Testis (tissue), 3 donors: Measurements from ENCODE around the gene KIF1C. TPM values are rescaled to one million over a fixed set of nuclear protein-coding genes. Genes with fewer than 3 reads are reported as not detected.
"Not testable (repeated sequence)": the region's sequence is repeated elsewhere in the genome, so short reads cannot be mapped to it uniquely, and the experiment has no call there.

ENCODE experiments used
- DNase-seq: peaks from one replicate; pipeline ENCODE4 v3.0.0-alpha.2; 2019
- H3K27ac ChIP-seq, 2 donors: fragments of 200-600 bp; sonication (generic); one replicate each; pipeline ENCODE4 v1.5.1; 2019
- H3K27me3 ChIP-seq: fragments of 200-600 bp; sonication (generic); one replicate; pipeline ENCODE4 v1.5.1; 2019
- H3K36me3 ChIP-seq: fragments of 200-600 bp; sonication (generic); one replicate; pipeline ENCODE4 v1.5.1; 2017; ENCODE audit warnings: low read depth; ENCODE audit errors: missing control alignments
- H3K4me1 ChIP-seq: fragments of 200-600 bp; sonication (generic); one replicate; pipeline ENCODE4 v1.5.1; 2019
- H3K4me3 ChIP-seq, 2 donors: fragments of 200-600 bp; sonication (generic); one replicate each; pipeline ENCODE4 v1.5.1; 2017 to 2019
- H3K9me3 ChIP-seq: fragments of 200-600 bp; sonication (generic); one replicate; pipeline ENCODE4 v1.5.1; 2017
- POLR2A ChIP-seq: fragments of 450-650 bp; IDR thresholded peaks from one replicate; pipeline ENCODE4 v1.6.1; 2017; ENCODE audit warnings: antibody characterized with exemption, mild to moderate bottlenecking, moderate library complexity
- WGBS, 2 donors: methylation state at CpG; one replicate each; pipeline ENCODE4 v1.1.5; 2018; 5-methylcytosine and 5-hydroxymethylcytosine counted together
- intact Hi-C: fragments of 100-400 bp; cut with DNase I; formaldehyde crosslinking; loops from one replicate; pipeline ENCODE4 v1.15.1; 2023; ENCODE audit warnings: low total_unique reads
- polyA plus RNA-seq: library from polyadenylated mRNA; stranded (reverse); fragments of 350-450 nt; fragmentation: Illumina TruSeq; extraction: RNeasy Lipid Tissue Mini Kit (QIAGEN cat#74804); gene quantifications from one replicate; pipeline ENCODE4 v1.2.3, GENCODE V29; 2014; ENCODE audit warnings: low read depth, low replicate concordance; ENCODE audit not compliant: insufficient read depth
- total RNA-seq, 2 donors: library from RNA; depleted of rRNA; stranded (reverse); fragments of >200 nt; gene quantifications; one replicate each; pipeline ENCODE4 v1.2.3, GENCODE V29; 2016
- TF ChIP-seq, protein P1 (sequence below), 3 experiments: fragments of 450-650 bp in 2 of 3; fragments of 200-600 bp in 1 of 3; sonication (generic) in 1 of 3; IDR thresholded peaks; one replicate each; pipeline ENCODE4 v1.5.1; 2016 to 2019; ENCODE audit warnings: antibody characterized with exemption in 3 of 3, mild to moderate bottlenecking in 2 of 3, moderate library complexity in 1 of 3

KIF1C gene
- total and polyA plus RNA-seq, 3 donors from 2014 or later = 51.1 to 79.9 (median 54.1) TPM

DNA sequence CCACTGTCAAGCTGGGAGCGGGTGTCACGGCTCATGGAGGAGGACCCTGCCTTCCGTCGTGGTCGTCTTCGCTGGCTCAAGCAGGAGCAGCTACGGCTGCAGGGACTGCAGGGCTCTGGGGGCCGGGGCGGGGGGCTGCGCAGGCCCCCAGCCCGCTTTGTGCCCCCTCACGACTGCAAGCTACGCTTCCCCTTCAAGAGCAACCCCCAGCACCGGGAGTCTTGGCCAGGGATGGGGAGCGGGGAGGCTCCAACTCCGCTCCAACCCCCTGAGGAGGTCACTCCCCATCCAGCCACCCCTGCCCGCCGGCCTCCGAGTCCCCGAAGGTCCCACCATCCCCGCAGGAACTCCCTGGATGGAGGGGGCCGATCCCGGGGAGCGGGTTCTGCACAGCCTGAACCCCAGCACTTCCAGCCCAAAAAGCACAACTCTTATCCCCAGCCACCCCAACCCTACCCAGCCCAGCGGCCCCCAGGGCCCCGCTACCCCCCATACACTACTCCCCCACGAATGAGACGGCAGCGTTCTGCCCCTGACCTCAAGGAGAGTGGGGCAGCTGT is 25.9 kb downstream of the KIF1C start:
- no peak overlapping the region for H3K27ac ChIP-seq
- intact Hi-C loops = no loop called here
- no peak for TF ChIP-seq POLR2A
- TF ChIP-seq, protein P1, sequence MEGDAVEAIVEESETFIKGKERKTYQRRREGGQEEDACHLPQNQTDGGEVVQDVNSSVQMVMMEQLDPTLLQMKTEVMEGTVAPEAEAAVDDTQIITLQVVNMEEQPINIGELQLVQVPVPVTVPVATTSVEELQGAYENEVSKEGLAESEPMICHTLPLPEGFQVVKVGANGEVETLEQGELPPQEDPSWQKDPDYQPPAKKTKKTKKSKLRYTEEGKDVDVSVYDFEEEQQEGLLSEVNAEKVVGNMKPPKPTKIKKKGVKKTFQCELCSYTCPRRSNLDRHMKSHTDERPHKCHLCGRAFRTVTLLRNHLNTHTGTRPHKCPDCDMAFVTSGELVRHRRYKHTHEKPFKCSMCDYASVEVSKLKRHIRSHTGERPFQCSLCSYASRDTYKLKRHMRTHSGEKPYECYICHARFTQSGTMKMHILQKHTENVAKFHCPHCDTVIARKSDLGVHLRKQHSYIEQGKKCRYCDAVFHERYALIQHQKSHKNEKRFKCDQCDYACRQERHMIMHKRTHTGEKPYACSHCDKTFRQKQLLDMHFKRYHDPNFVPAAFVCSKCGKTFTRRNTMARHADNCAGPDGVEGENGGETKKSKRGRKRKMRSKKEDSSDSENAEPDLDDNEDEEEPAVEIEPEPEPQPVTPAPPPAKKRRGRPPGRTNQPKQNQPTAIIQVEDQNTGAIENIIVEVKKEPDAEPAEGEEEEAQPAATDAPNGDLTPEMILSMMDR (IDR thresholded peaks at IDR 0.05) = no peak
- DNase-seq = no peak
- H3K4me3 ChIP-seq = no peak overlapping the region
- H3K9me3 ChIP-seq = no peaks in the 10 kb centered on the region
- H3K4me1 ChIP-seq = no peaks in the 10 kb centered on the region
- 89 to 92% methylated on average over 25 to 29 of the region's 29 CpGs for WGBS, 2 donors
- no peaks in the 10 kb centered on the region for H3K27me3 ChIP-seq
- no peaks in the 10 kb centered on the region for H3K36me3 ChIP-seq

DNA sequence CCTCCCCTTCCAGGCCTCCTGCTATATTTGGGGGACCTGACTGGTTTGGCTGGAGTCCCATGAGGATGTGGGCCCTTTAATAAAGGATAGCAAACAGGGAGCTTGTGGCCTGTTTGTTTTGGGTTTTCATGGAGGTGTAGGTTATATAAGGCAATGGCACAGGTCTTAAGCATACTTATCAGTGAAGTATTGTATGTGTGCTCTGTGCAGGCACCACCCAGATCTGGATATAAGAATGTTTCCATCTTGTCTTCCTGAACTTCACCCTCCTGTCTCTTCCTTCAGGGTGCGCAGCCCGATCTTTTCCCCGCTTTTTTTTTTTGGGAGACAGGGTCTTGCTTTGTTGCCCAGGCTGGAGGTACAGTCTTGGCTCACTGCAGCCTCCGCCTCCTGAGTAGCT is 26.9 kb downstream of the KIF1C start:
- Histone ChIP-seq H3K36me3 (no peaks in the 10 kb centered on the region), H3K4me1 (no peaks in the 10 kb centered on the region), H3K27ac (no peak overlapping the region), H3K9me3 (no peaks in the 10 kb centered on the region), H3K27me3 (no peaks in the 10 kb centered on the region), H3K4me3 (no peak overlapping the region)
- intact Hi-C loops = no loop called here
- DNase-seq = no peak
- TF ChIP-seq, protein P1 (IDR thresholded peaks at IDR 0.05) = no peak
- TF ChIP-seq POLR2A = no peak
- WGBS, 2 donors = 94 to 97% methylated on average over 4 of the region's 4 CpGs

GRCh38 chr17:5027299-5027698 is 29.5 kb downstream of the KIF1C start:
- intact Hi-C loops = no loop called here
- H3K27ac ChIP-seq = no peak overlapping the region
- TF ChIP-seq, protein P1 (IDR thresholded peaks at IDR 0.05) = no peak
- TF ChIP-seq POLR2A = no peak
- H3K4me3 ChIP-seq = no peak overlapping the region
- H3K9me3 ChIP-seq = no peaks in the 10 kb centered on the region
- DNase-seq = no peak
- no peaks in the 10 kb centered on the region for H3K4me1 ChIP-seq
- no peaks in the 10 kb centered on the region for H3K27me3 ChIP-seq
- no peaks in the 10 kb centered on the region for H3K36me3 ChIP-seq
- WGBS, 2 donors = 90 to 97% methylated on average over 6 of the region's 6 CpGs

DNA sequence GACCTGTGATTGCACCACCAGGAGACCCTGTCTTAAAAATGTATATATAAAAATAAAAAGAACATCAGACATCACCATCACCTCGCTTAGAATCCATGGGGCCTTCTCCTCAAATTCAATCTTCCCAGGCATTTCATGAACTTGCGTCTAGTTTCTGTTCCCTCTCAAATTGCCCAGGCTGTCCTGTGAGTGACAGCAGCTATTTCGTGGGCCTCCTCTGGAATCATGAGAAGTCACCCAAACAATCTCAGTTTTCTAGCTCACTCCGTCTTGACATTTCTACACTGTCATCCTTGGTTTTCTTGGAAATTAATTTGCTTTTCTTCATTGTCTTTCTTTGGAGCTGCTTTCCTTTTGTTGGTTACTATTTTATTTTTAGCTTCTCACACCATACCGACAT is 30.2 kb downstream of the KIF1C start:
- WGBS, 2 donors = 85 to 86% methylated on average over 5 of the region's 5 CpGs
- Histone ChIP-seq H3K4me3 (no peak overlapping the region), H3K36me3 (no peaks in the 10 kb centered on the region)

GRCh38 chr17:5030168-5030567 is 32.4 kb downstream of the KIF1C start:
- H3K9me3 ChIP-seq, H3K4me3 ChIP-seq, H3K27me3 ChIP-seq, DNase-seq, intact Hi-C loops, H3K36me3 ChIP-seq, H3K4me1 ChIP-seq, H3K27ac ChIP-seq: not testable (repeated sequence)
- 96 to 100% methylated on average over 2 of the region's 2 CpGs for WGBS, 2 donors

More for the DNA sequence above, 30.2 kb downstream of the KIF1C start:
- Histone ChIP-seq H3K9me3 (no peaks in the 10 kb centered on the region), H3K4me1 (no peaks in the 10 kb centered on the region), H3K27ac (no peak overlapping the region), H3K27me3 (no peaks in the 10 kb centered on the region)
- intact Hi-C loops = no loop called here
- no peak for DNase-seq
- TF ChIP-seq, protein P1 (IDR thresholded peaks at IDR 0.05) = no peak
- TF ChIP-seq POLR2A = no peak
